Brain microvascular endothelial cell (primary cell): ENCODE results near the gene QRICH2.

Source experiments
- DNase-seq: peaks from one replicate; pipeline ENCODE4 v3.0.0-alpha.2; 2020
- H3K27ac ChIP-seq: fragments of 250-450 bp; sonication (Bioruptor Pico); 2 replicates; pipeline ENCODE4 v1.5.1; 2020; ENCODE audit warnings: mild to moderate bottlenecking, moderate library complexity
- H3K27me3 ChIP-seq: fragments of 250-450 bp; sonication (Bioruptor Pico); replicated peaks from 2 replicates; pipeline ENCODE4 v1.5.1; 2020; ENCODE audit warnings: mild to moderate bottlenecking
- H3K36me3 ChIP-seq: fragments of 250-450 bp; sonication (Bioruptor Pico); replicated peaks from 2 replicates; pipeline ENCODE4 v1.5.1; 2020; ENCODE audit warnings: mild to moderate bottlenecking
- H3K4me3 ChIP-seq: 2 replicates; pipeline ENCODE4 v1.5.1; 2011; ENCODE audit warnings: low read depth, mild to moderate bottlenecking, control low read depth, low read length, moderate library complexity
- CTCF ChIP-seq: IDR thresholded peaks from 2 replicates; pipeline ENCODE4 v1.5.1; 2011; ENCODE audit warnings: low read depth, mild to moderate bottlenecking, moderate library complexity, low read length, control low read depth, inconsistent platforms; ENCODE audit errors: missing control alignments
- in situ Hi-C: cut with HindIII; loops from 2 replicates; pipeline ENCODE4 v1.10.0; 2017; ENCODE audit warnings: low sequenced_read_pairs, low pct_ligation_motif_present

QRICH2 gene

GRCh38 chr17:76343106-76343505 lies 35.0 kb upstream of the QRICH2 start:
- no peak for TF ChIP-seq CTCF
- H3K36me3 ChIP-seq: peaks cover 39% of the 10 kb centered on the region

GRCh38 chr17:76341301-76341700 lies 33.2 kb upstream of the QRICH2 start:
- Histone ChIP-seq H3K27ac (no peak overlapping the region), H3K27me3 (no peaks in the 10 kb centered on the region), H3K36me3 (peaks cover 31% of the 10 kb centered on the region), H3K4me3 (no peak overlapping the region)
- in situ Hi-C loops: no loop called here
- no peak for DNase-seq
- TF ChIP-seq CTCF: no peak

More at GRCh38 chr17:76343106-76343505, 35.0 kb upstream of the QRICH2 start:
- no peak overlapping the region for H3K27ac ChIP-seq
- no peaks in the 10 kb centered on the region for H3K27me3 ChIP-seq
- H3K4me3 ChIP-seq: no peak overlapping the region
- in situ Hi-C loops: no loop called here
- no peak for DNase-seq

- Histone ChIP-seq H3K4me3 (no peak overlapping the region), H3K36me3 (peaks cover 13% of the 10 kb centered on the region), H3K27ac (no peak overlapping the region), H3K27me3 (no peaks in the 10 kb centered on the region)
- no peak for DNase-seq
- TF ChIP-seq CTCF: no peak
- in situ Hi-C loops: no loop called here
Observed at GRCh38 chr17:76337413-76337777, 29.3 kb upstream of the QRICH2 start.

GRCh38 chr17:76336756-76337412 lies 28.8 kb upstream of the QRICH2 start:
- no peaks in the 10 kb centered on the region for H3K27me3 ChIP-seq
- in situ Hi-C loops: no loop called here
- H3K4me3 ChIP-seq: no peak overlapping the region
- no peak for TF ChIP-seq CTCF
- DNase-seq: no peak
- no peak overlapping the region for H3K27ac ChIP-seq
- peaks cover 11% of the 10 kb centered on the region for H3K36me3 ChIP-seq

GRCh38 chr17:76335716-76336381 lies 27.8 kb upstream of the QRICH2 start:
- Histone ChIP-seq H3K4me3 (no peak overlapping the region), H3K36me3 (peaks cover 6% of the 10 kb centered on the region), H3K27ac (no peak overlapping the region), H3K27me3 (no peaks in the 10 kb centered on the region)
- no peak for DNase-seq
- TF ChIP-seq CTCF: no peak
- in situ Hi-C loops: no loop called here
